WTC11 (cell line): ENCODE data around the gene PKN3. TPM values are rescaled to one million over a fixed set of nuclear protein-coding genes. Genes with fewer than 3 reads are reported as not detected.

ENCODE experiments used
- ATAC-seq: fragments of 200-7000 bp; cut with Tn5 transposase; 2 replicates; pipeline ENCODE4 v1.10.0; 2021; ENCODE audit warnings: mild to moderate bottlenecking, moderate library complexity
- CTCF ChIA-PET: fragments of 300-600 bp; sonication (Branson Sonifier 250); formaldehyde crosslinking; loops from one replicate; lab custom pipeline; 2021; ENCODE audit warnings: antibody characterized with exemption; lab: Charles Lee
- POLR2A ChIA-PET: fragments of 350-600 bp; sonication (Branson Sonifier 250); formaldehyde crosslinking; loops from one replicate; lab custom pipeline; 2021; ENCODE audit warnings: antibody characterized with exemption; lab: Charles Lee
- DNase-seq: peaks from one replicate; pipeline ENCODE4 v3.0.0; 2021; ENCODE audit warnings: low spot score
- H3K27ac Mint-ChIP-seq: 2 replicates; pipeline ENCODE4 v1.8.0; 2021; ENCODE audit warnings: mixed read lengths
- H3K27me3 Mint-ChIP-seq: 2 replicates; pipeline ENCODE4 v1.8.0; 2021; ENCODE audit warnings: low read depth, mild to moderate bottlenecking, moderate library complexity, mixed read lengths
- H3K36me3 Mint-ChIP-seq: 2 replicates; pipeline ENCODE4 v1.8.0; 2021; ENCODE audit warnings: mixed read lengths
- H3K4me1 Mint-ChIP-seq: 2 replicates; pipeline ENCODE4 v1.8.0; 2022; ENCODE audit warnings: mixed read lengths
- H3K4me3 Mint-ChIP-seq: 2 replicates; pipeline ENCODE4 v1.8.0; 2021; ENCODE audit warnings: mild to moderate bottlenecking, moderate library complexity, mixed read lengths
- H3K9me3 Mint-ChIP-seq: 2 replicates; pipeline ENCODE4 v1.8.0; 2021; ENCODE audit warnings: mixed read lengths
- ELF4 ChIP-seq: sonication (generic); formaldehyde crosslinking; IDR thresholded peaks from 2 replicates; pipeline ENCODE4 v1.8.1; 2022; ENCODE audit warnings: low read depth, mild to moderate bottlenecking, moderate library complexity, missing genetic modification reagents
- GABPB1 ChIP-seq: sonication (generic); formaldehyde crosslinking; IDR thresholded peaks from 2 replicates; pipeline ENCODE4 v1.8.1; 2023; ENCODE audit warnings: mild to moderate bottlenecking, missing genetic modification reagents
- GTF2I ChIP-seq: fragments of 250-450 bp; sonication (Bioruptor Pico); conservative IDR thresholded peaks from 2 replicates; pipeline ENCODE4 v1.4.0; 2021; ENCODE audit warnings: mild to moderate bottlenecking
- JAZF1 ChIP-seq: fragments of 250-450 bp; sonication (Bioruptor Pico); IDR thresholded peaks from 2 replicates; pipeline ENCODE4 v1.9.0; 2021; ENCODE audit warnings: moderate library complexity, mild to moderate bottlenecking, inconsistent platforms
- JUN ChIP-seq: sonication (generic); formaldehyde crosslinking; IDR thresholded peaks from 2 replicates; pipeline ENCODE4 v1.8.0; 2023; ENCODE audit warnings: mild to moderate bottlenecking, missing genetic modification reagents
- MYBL2 ChIP-seq: sonication (generic); formaldehyde crosslinking; IDR thresholded peaks from 2 replicates; pipeline ENCODE4 v1.8.1; 2023; ENCODE audit warnings: mild to moderate bottlenecking, moderate library complexity, missing genetic modification reagents
- NR1H2 ChIP-seq: sonication (generic); formaldehyde crosslinking; IDR thresholded peaks from 2 replicates; pipeline ENCODE4 v1.9.0; 2021; ENCODE audit warnings: mild to moderate bottlenecking, moderate library complexity, missing genetic modification reagents
- ZNF232 ChIP-seq: sonication (generic); formaldehyde crosslinking; IDR thresholded peaks from 2 replicates; pipeline ENCODE4 v1.8.0; 2022; ENCODE audit warnings: mild to moderate bottlenecking, missing genetic modification reagents
- ZNF396 ChIP-seq: fragments of 250-450 bp; sonication (Bioruptor Pico); IDR thresholded peaks from 2 replicates; pipeline ENCODE4 v1.8.0; 2021; ENCODE audit warnings: mild to moderate bottlenecking, moderate library complexity, borderline replicate concordance
- total RNA-seq: library from RNA; stranded (reverse); gene quantifications from 3 replicates; pipeline ENCODE4 v1.2.3, GENCODE V29; 2021
- TF ChIP-seq, protein P1 (sequence below): sonication (generic); formaldehyde crosslinking; IDR thresholded peaks from 2 replicates; pipeline ENCODE4 v1.8.1; 2023; ENCODE audit warnings: mild to moderate bottlenecking, missing genetic modification reagents, moderate library complexity
- TF ChIP-seq, protein P2 (sequence below): sonication (generic); formaldehyde crosslinking; IDR thresholded peaks from 2 replicates; pipeline ENCODE4 v1.8.1; 2023; ENCODE audit warnings: mild to moderate bottlenecking, moderate library complexity, missing genetic modification reagents
- TF ChIP-seq, protein P3 (sequence below): sonication (generic); formaldehyde crosslinking; IDR thresholded peaks from 2 replicates; pipeline ENCODE4 v1.8.1; 2023; ENCODE audit warnings: mild to moderate bottlenecking, missing genetic modification reagents
- TF ChIP-seq, protein P4 (sequence below): sonication (generic); formaldehyde crosslinking; conservative IDR thresholded peaks from 2 replicates; pipeline ENCODE4 v1.8.1; 2022; ENCODE audit warnings: mild to moderate bottlenecking, missing genetic modification reagents
- TF ChIP-seq, protein P5 (sequence below): fragments of 250-450 bp; sonication (Bioruptor Pico); IDR thresholded peaks from 2 replicates; pipeline ENCODE4 v1.9.0; 2021; ENCODE audit warnings: mild to moderate bottlenecking
- TF ChIP-seq, protein P6 (sequence below): sonication (generic); formaldehyde crosslinking; IDR thresholded peaks from 2 replicates; pipeline ENCODE4 v1.8.1; 2022; ENCODE audit warnings: missing genetic modification reagents, borderline replicate concordance
- TF ChIP-seq, protein P7 (sequence below): sonication (generic); formaldehyde crosslinking; IDR thresholded peaks from 2 replicates; pipeline ENCODE4 v1.8.1; 2023; ENCODE audit warnings: mild to moderate bottlenecking, missing genetic modification reagents
- TF ChIP-seq, protein P8 (sequence below): sonication (generic); formaldehyde crosslinking; IDR thresholded peaks from 2 replicates; pipeline ENCODE4 v1.8.0; 2022; ENCODE audit warnings: mild to moderate bottlenecking, missing genetic modification reagents
- TF ChIP-seq, protein P9 (sequence below): sonication (generic); formaldehyde crosslinking; IDR thresholded peaks from 2 replicates; pipeline ENCODE4 v1.8.0; 2023; ENCODE audit warnings: missing genetic modification reagents, mild to moderate bottlenecking, borderline replicate concordance

The PKN3 gene
- total RNA-seq, 1 experiment from 2014 or later: 24.1 TPM

DNA sequence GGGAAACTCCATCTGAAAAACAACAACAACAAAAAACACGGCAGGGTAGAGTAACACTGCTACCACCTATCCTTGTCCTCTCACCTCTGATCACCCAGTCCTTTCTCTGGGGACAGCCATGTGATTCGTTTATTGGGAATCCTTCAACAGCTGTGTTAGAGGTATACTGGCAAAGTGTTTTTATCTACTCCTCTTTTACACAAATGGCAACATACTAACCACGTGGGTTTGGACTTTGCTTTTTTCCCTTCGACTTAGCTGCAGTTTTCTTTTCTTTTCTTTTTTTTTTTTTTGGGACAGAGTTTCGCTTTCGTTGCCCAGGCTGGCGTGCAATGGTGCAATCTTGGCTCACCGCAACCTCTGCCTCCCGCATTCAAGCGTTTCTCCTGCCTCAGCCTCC is 24.5 kb upstream of the PKN3 start (continued):
- TF ChIP-seq ZNF396 (CRISPR knock-in tag): no peak
- TF ChIP-seq JUN (CRISPR knock-in tag): no peak
- TF ChIP-seq, protein P1, sequence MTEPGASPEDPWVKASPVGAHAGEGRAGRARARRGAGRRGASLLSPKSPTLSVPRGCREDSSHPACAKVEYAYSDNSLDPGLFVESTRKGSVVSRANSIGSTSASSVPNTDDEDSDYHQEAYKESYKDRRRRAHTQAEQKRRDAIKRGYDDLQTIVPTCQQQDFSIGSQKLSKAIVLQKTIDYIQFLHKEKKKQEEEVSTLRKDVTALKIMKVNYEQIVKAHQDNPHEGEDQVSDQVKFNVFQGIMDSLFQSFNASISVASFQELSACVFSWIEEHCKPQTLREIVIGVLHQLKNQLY: no peak
- TF ChIP-seq ZNF232: no peak
- no peak for TF ChIP-seq GTF2I

DNA sequence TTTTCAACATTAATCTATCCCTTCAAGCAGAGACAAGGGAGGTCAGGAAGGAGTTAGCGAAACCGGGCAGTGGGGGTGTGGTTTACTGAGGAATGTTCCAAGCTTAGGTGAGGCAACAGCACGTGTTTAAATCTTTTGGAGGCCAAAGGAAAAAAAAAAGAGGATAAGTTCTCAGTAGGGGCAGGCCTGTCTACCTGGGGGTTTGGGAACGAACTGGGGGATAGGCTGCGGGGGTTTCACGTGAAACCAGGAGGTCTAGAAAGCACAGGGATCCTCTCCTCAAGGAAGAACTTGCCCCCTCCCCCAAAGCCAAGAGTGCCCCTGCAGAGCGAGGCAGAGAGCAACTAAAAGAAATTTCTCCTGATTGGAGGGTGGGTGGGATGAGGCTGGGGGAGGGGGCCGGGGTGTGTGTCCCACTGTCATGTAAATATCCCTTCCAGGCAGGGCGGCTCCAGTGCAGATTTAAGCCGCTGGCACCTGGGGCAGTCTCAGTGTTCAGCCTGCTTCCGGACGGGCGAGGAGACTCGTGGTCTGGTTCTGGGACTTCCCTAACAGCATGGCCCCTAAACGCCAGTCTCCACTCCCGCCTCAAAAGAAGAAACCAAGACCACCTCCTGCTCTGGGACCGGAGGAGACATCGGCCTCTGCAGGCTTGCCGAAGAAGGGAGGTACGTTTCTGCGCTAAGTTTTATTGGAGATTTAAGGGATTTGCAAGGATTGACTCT is 18.8 kb upstream of the PKN3 start:
- Mint-ChIP-seq H3K27me3 (no peaks in the 10 kb centered on the region; the same call in 1 of the 2 replicates), H3K9me3 (peaks cover 8% of the 10 kb centered on the region), H3K4me1 (peaks cover 44% of the 10 kb centered on the region), H3K4me3 (peak overlapping the region; percentile 96), H3K27ac (peak overlapping the region; percentile 97), H3K36me3 (peaks cover 25% of the 10 kb centered on the region)
- POLR2A ChIA-PET: interaction anchor here (0.5 to 1.7 kb wide), 10 partner anchors 14 to 620 kb away, joined by 3 to 7 read pairs (median 4); partner anchors contain the start of genes PKN3 and ZDHHC12
- peak; percentile 91 for DNase-seq
- CTCF ChIA-PET: interaction anchor here (0.7 to 3.4 kb wide), 7 partner anchors 9 to 283 kb away, joined by 3 to 19 read pairs (median 6); partner anchors contain the start of genes CERCAM, ENDOG and PKN3
- peak; percentile 79 for ATAC-seq
- TF ChIP-seq ELF4 (CRISPR knock-in tag) (no peak), MYBL2 (CRISPR knock-in tag) (no peak; the same call in 1 of the 2 replicates), JAZF1 (no peak), NR1H2 (CRISPR knock-in tag) (no peak), GABPB1 (CRISPR knock-in tag) (no peak)
- TF ChIP-seq, protein P2, sequence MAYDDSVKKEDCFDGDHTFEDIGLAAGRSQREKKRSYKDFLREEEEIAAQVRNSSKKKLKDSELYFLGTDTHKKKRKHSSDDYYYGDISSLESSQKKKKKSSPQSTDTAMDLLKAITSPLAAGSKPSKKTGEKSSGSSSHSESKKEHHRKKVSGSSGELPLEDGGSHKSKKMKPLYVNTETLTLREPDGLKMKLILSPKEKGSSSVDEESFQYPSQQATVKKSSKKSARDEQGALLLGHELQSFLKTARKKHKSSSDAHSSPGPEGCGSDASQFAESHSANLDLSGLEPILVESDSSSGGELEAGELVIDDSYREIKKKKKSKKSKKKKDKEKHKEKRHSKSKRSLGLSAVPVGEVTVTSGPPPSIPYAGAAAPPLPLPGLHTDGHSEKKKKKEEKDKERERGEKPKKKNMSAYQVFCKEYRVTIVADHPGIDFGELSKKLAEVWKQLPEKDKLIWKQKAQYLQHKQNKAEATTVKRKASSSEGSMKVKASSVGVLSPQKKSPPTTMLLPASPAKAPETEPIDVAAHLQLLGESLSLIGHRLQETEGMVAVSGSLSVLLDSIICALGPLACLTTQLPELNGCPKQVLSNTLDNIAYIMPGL: no peak
- TF ChIP-seq, protein P3, sequence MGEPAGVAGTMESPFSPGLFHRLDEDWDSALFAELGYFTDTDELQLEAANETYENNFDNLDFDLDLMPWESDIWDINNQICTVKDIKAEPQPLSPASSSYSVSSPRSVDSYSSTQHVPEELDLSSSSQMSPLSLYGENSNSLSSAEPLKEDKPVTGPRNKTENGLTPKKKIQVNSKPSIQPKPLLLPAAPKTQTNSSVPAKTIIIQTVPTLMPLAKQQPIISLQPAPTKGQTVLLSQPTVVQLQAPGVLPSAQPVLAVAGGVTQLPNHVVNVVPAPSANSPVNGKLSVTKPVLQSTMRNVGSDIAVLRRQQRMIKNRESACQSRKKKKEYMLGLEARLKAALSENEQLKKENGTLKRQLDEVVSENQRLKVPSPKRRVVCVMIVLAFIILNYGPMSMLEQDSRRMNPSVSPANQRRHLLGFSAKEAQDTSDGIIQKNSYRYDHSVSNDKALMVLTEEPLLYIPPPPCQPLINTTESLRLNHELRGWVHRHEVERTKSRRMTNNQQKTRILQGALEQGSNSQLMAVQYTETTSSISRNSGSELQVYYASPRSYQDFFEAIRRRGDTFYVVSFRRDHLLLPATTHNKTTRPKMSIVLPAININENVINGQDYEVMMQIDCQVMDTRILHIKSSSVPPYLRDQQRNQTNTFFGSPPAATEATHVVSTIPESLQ: no peak
- TF ChIP-seq, protein P4, sequence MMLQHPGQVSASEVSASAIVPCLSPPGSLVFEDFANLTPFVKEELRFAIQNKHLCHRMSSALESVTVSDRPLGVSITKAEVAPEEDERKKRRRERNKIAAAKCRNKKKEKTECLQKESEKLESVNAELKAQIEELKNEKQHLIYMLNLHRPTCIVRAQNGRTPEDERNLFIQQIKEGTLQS: no peak
- TF ChIP-seq, protein P5, sequence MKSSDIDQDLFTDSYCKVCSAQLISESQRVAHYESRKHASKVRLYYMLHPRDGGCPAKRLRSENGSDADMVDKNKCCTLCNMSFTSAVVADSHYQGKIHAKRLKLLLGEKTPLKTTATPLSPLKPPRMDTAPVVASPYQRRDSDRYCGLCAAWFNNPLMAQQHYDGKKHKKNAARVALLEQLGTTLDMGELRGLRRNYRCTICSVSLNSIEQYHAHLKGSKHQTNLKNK (CRISPR knock-in tag): no peak; the same call in 1 of the 2 replicates
- TF ChIP-seq, protein P6, sequence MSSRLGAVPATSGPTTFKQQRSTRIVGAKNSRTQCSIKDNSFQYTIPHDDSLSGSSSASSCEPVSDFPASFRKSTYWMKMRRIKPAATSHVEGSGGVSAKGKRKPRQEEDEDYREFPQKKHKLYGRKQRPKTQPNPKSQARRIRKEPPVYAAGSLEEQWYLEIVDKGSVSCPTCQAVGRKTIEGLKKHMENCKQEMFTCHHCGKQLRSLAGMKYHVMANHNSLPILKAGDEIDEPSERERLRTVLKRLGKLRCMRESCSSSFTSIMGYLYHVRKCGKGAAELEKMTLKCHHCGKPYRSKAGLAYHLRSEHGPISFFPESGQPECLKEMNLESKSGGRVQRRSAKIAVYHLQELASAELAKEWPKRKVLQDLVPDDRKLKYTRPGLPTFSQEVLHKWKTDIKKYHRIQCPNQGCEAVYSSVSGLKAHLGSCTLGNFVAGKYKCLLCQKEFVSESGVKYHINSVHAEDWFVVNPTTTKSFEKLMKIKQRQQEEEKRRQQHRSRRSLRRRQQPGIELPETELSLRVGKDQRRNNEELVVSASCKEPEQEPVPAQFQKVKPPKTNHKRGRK (CRISPR knock-in tag): no peak
- TF ChIP-seq, protein P7, sequence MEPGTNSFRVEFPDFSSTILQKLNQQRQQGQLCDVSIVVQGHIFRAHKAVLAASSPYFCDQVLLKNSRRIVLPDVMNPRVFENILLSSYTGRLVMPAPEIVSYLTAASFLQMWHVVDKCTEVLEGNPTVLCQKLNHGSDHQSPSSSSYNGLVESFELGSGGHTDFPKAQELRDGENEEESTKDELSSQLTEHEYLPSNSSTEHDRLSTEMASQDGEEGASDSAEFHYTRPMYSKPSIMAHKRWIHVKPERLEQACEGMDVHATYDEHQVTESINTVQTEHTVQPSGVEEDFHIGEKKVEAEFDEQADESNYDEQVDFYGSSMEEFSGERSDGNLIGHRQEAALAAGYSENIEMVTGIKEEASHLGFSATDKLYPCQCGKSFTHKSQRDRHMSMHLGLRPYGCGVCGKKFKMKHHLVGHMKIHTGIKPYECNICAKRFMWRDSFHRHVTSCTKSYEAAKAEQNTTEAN (CRISPR knock-in tag): no peak; the same call in 1 of the 2 replicates
- TF ChIP-seq, protein P8, sequence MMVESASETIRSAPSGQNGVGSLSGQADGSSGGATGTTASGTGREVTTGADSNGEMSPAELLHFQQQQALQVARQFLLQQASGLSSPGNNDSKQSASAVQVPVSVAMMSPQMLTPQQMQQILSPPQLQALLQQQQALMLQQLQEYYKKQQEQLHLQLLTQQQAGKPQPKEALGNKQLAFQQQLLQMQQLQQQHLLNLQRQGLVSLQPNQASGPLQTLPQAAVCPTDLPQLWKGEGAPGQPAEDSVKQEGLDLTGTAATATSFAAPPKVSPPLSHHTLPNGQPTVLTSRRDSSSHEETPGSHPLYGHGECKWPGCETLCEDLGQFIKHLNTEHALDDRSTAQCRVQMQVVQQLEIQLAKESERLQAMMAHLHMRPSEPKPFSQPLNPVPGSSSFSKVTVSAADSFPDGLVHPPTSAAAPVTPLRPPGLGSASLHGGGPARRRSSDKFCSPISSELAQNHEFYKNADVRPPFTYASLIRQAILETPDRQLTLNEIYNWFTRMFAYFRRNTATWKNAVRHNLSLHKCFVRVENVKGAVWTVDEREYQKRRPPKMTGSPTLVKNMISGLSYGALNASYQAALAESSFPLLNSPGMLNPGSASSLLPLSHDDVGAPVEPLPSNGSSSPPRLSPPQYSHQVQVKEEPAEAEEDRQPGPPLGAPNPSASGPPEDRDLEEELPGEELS (CRISPR knock-in tag): peak; percentile 61; the same call in 1 of the 2 replicates
- TF ChIP-seq, protein P9, sequence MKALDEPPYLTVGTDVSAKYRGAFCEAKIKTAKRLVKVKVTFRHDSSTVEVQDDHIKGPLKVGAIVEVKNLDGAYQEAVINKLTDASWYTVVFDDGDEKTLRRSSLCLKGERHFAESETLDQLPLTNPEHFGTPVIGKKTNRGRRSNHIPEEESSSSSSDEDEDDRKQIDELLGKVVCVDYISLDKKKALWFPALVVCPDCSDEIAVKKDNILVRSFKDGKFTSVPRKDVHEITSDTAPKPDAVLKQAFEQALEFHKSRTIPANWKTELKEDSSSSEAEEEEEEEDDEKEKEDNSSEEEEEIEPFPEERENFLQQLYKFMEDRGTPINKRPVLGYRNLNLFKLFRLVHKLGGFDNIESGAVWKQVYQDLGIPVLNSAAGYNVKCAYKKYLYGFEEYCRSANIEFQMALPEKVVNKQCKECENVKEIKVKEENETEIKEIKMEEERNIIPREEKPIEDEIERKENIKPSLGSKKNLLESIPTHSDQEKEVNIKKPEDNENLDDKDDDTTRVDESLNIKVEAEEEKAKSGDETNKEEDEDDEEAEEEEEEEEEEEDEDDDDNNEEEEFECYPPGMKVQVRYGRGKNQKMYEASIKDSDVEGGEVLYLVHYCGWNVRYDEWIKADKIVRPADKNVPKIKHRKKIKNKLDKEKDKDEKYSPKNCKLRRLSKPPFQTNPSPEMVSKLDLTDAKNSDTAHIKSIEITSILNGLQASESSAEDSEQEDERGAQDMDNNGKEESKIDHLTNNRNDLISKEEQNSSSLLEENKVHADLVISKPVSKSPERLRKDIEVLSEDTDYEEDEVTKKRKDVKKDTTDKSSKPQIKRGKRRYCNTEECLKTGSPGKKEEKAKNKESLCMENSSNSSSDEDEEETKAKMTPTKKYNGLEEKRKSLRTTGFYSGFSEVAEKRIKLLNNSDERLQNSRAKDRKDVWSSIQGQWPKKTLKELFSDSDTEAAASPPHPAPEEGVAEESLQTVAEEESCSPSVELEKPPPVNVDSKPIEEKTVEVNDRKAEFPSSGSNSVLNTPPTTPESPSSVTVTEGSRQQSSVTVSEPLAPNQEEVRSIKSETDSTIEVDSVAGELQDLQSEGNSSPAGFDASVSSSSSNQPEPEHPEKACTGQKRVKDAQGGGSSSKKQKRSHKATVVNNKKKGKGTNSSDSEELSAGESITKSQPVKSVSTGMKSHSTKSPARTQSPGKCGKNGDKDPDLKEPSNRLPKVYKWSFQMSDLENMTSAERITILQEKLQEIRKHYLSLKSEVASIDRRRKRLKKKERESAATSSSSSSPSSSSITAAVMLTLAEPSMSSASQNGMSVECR (CRISPR knock-in tag): peak; percentile 41; the same call in 1 of the 2 replicates
- TF ChIP-seq, protein P1: no peak
